Fibroblast of lung (primary cell): ENCODE measurements around the gene MGST2. TPM values are rescaled to one million over a fixed set of nuclear protein-coding genes. Genes with fewer than 3 reads are reported as not detected.

ENCODE experiments used
- DNase-seq, 2 donors: peaks; one replicate each; pipeline versions ENCODE4 v3.0.0 to v3.0.0-alpha.2; 2010; ENCODE audit warnings: low read depth in 2 of 2
- H2AFZ ChIP-seq: 2 replicates; pipeline ENCODE4 v1.5.1; 2012; ENCODE audit warnings: low read length, control low read depth, inconsistent platforms
- H3K27ac ChIP-seq: 2 replicates; pipeline ENCODE4 v1.5.1; 2011; ENCODE audit warnings: low read length, control low read depth; ENCODE audit not compliant: insufficient read depth
- H3K27me3 ChIP-seq: 2 replicates; pipeline ENCODE4 v1.5.1; 2011; ENCODE audit warnings: mild to moderate bottlenecking, low read length; ENCODE audit not compliant: control insufficient read depth, insufficient read depth
- H3K36me3 ChIP-seq: 2 replicates; pipeline ENCODE4 v1.5.1; 2011; ENCODE audit warnings: low read length; ENCODE audit not compliant: control insufficient read depth, insufficient read depth
- H3K4me1 ChIP-seq: 2 replicates; pipeline ENCODE4 v1.5.1; 2011; ENCODE audit warnings: low read length; ENCODE audit not compliant: control insufficient read depth, insufficient read depth; ENCODE audit errors: extremely low read depth
- H3K4me2 ChIP-seq: 2 replicates; pipeline ENCODE4 v1.5.1; 2011; ENCODE audit warnings: low read length, control low read depth; ENCODE audit not compliant: insufficient read depth; ENCODE audit errors: extremely low read depth
- H3K4me3 ChIP-seq, 4 experiments: fragments of 200-600 bp in 1 of 4; sonication (generic) in 1 of 4; replicated peaks in 1 of 4; 2 replicates each; pipeline ENCODE4 v1.5.1; 2011 to 2016; ENCODE audit warnings: low read length in 4 of 4, low read depth in 3 of 4, mild to moderate bottlenecking in 3 of 4, control low read depth in 2 of 4, inconsistent platforms in 1 of 4, mixed read lengths in 1 of 4; ENCODE audit not compliant: insufficient read depth in 1 of 4; ENCODE audit errors: control extremely low read depth in 1 of 4
- H3K79me2 ChIP-seq: 2 replicates; pipeline ENCODE4 v1.5.1; 2012; ENCODE audit warnings: mild to moderate bottlenecking, low read length, inconsistent platforms; ENCODE audit not compliant: control insufficient read depth, insufficient read depth
- H3K9ac ChIP-seq: 2 replicates; pipeline ENCODE4 v1.5.1; 2011; ENCODE audit warnings: mild to moderate bottlenecking, low read length, control low read depth; ENCODE audit not compliant: insufficient read depth
- H3K9me3 ChIP-seq: 2 replicates; pipeline ENCODE4 v1.5.1; 2012; ENCODE audit warnings: low read depth, low read length; ENCODE audit not compliant: control insufficient read depth, insufficient read depth
- H4K20me1 ChIP-seq: 2 replicates; pipeline ENCODE4 v1.5.1; 2011; ENCODE audit warnings: low read length; ENCODE audit not compliant: control insufficient read depth, insufficient read depth; ENCODE audit errors: extremely low read depth
- CTCF ChIP-seq, 2 donors: IDR thresholded peaks in 1 of 2; conservative IDR thresholded peaks in 1 of 2; 1 replicate in 1 of 2; 2 replicates in 1 of 2; pipeline ENCODE4 v1.5.1; 2011 to 2012; ENCODE audit warnings: low read length in 2 of 2, control low read depth in 1 of 2, inconsistent platforms in 1 of 2, low read depth in 1 of 2, mild to moderate bottlenecking in 1 of 2
- EZH2 ChIP-seq: IDR thresholded peaks from 2 replicates; pipeline ENCODE4 v1.5.1; 2012; ENCODE audit warnings: low read length, control low read depth, mild to moderate bottlenecking; ENCODE audit errors: missing control alignments
- polyA plus RNA-seq, 2 donors: library from polyadenylated mRNA; depleted of rRNA in 1 of 2; stranded (reverse) in 1 of 2; unstranded in 1 of 2; fragments of >200 nt; gene quantifications; 2 replicates each; pipeline ENCODE4 v1.2.1, GENCODE V29; 2011 to 2012; ENCODE audit warnings: missing spikeins in 1 of 2
- total RNA-seq: library from RNA; depleted of rRNA; stranded (reverse); fragments of >200 nt; gene quantifications from 2 replicates; pipeline ENCODE4 v1.2.1, GENCODE V29; 2014

The MGST2 gene
- total and polyA plus RNA-seq, 2 donors (not counting 1 experiment from before 2014, with no cell fraction given): 5.3 to 20.1 TPM

GRCh38 chr4:139700568-139700967 is 34.9 kb downstream of the MGST2 start:
- Histone ChIP-seq H2AFZ (no peak overlapping the region), H3K4me1 (no peaks in the 10 kb centered on the region), H3K4me2 (no peak overlapping the region), H3K27me3 (no peaks in the 10 kb centered on the region), H3K9ac (no peak overlapping the region), H3K27ac (no peak overlapping the region), H3K4me3 (no peak overlapping the region), H3K36me3 (no peaks in the 10 kb centered on the region), H4K20me1 (no peaks in the 10 kb centered on the region), H3K79me2 (no peaks in the 10 kb centered on the region), H3K9me3 (no peaks in the 10 kb centered on the region)
- no peak for DNase-seq
- TF ChIP-seq CTCF (conservative IDR thresholded peaks at IDR 0.05 in 1 of 2, IDR thresholded peaks at IDR 0.05 in 1 of 2; ENCODE audit: low read depth in 1 of 2, low read length in 2 of 2) (no peak), EZH2 (no peak)

- Histone ChIP-seq H3K27ac (no peak overlapping the region), H3K4me1 (no peaks in the 10 kb centered on the region), H2AFZ (no peak overlapping the region), H3K9me3 (no peaks in the 10 kb centered on the region), H3K9ac (no peak overlapping the region), H4K20me1 (no peaks in the 10 kb centered on the region), H3K27me3 (no peaks in the 10 kb centered on the region), H3K79me2 (no peaks in the 10 kb centered on the region), H3K36me3 (no peaks in the 10 kb centered on the region), H3K4me3 (no peak overlapping the region), H3K4me2 (no peak overlapping the region)
- DNase-seq: peak; percentile 10 to 31
- TF ChIP-seq EZH2: no peak
- peak in 1 of 2 donors; percentile 26 for TF ChIP-seq CTCF (conservative IDR thresholded peaks at IDR 0.05 in 1 of 2, IDR thresholded peaks at IDR 0.05 in 1 of 2; ENCODE audit: low read depth in 1 of 2, low read length in 2 of 2)
Observed at GRCh38 chr4:139704915-139705485, 39.4 kb downstream of the MGST2 start.

DNA sequence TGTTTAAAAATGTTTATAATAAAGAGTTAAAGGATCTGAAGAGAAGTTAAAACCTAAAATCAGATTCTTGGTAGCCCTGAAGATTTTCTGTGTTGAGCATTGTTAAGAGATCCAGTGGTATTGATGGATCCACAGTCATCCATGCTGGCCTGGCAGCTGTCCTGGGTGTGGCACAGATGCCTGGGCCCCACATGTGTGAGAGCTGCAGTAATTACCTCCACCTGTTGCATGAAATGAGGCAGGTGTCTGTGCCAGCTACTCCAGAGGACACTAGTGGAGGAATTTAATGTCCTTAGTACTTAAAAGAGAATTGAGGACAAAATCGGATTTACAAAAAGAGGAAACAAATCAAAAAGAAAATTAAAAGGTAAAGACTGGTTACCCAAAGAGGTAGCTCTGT is 44.0 kb downstream of the MGST2 start:
- DNase-seq: no peak
- no peaks in the 10 kb centered on the region for H3K79me2 ChIP-seq
- H3K9me3 ChIP-seq: no peaks in the 10 kb centered on the region
- H3K36me3 ChIP-seq: no peaks in the 10 kb centered on the region
- H3K4me2 ChIP-seq: no peak overlapping the region
- H3K4me1 ChIP-seq: no peaks in the 10 kb centered on the region
- H3K9ac ChIP-seq: no peak overlapping the region
- TF ChIP-seq EZH2 (no peak), CTCF (conservative IDR thresholded peaks at IDR 0.05 in 1 of 2, IDR thresholded peaks at IDR 0.05 in 1 of 2; ENCODE audit: low read depth in 1 of 2, low read length in 2 of 2) (no peak)
- no peak overlapping the region for H3K4me3 ChIP-seq
- H2AFZ ChIP-seq: no peak overlapping the region
- H4K20me1 ChIP-seq: no peaks in the 10 kb centered on the region
- no peak overlapping the region for H3K27ac ChIP-seq
- H3K27me3 ChIP-seq: no peaks in the 10 kb centered on the region
